ENCODE data around the gene AP3S1. TPM values are rescaled to one million over a fixed set of nuclear protein-coding genes. Genes with fewer than 3 reads are reported as not detected.
A peak's percentile ranks its signal among the peaks of the same experiment; 100 is the strongest.

The AP3S1 gene
- total and polyA plus RNA-seq, 2 of the 13 experiments (the other 11 are each of a cell fraction or from before 2014, with no cell fraction given), result 50.5 to 85.9 TPM

DNA sequence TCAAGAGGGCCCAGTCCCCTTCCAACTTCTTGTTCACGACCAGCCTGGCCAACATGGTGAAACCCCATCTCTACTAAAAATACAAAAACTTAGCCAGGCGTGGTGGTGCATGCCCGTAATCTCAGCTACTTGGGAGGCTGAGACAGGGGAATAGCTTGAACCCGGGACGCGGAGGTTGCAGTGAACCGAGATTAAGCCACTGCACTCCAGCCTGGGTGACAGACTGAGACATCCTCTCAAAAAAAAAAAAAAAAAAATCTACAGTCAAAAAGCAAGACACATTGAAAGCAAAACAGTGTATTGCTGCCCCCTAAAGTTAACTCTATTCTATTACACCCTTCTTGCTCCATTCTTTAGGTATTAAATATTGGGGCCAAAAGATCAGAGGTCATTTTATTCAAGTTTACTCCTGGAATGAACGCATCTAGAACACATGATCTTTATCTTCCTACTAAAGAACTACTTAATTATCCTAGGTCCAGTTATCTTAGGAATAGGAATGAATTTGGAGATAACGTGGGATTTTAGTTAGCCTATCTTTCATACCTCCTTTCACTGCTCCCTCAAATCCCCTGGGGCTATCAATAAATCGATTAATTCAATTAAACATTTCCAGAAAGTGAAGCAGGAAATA is 2.7 kb upstream of the AP3S1 start:
- H3K4me1 ChIP-seq (ENCODE audit: insufficient read depth, low read length), result peaks cover 32% of the 10 kb centered on the region
- H3K4me2 ChIP-seq (ENCODE audit: low read depth, low read length), result peak overlapping the region; percentile 97
- no peaks in the 10 kb centered on the region; a peak in 1 of 5 replicates for H3K27me3 ChIP-seq (ENCODE audit: control insufficient read depth in 1 of 2, insufficient read depth in 2 of 2, low read length in 2 of 2)
- H3K79me2 ChIP-seq (ENCODE audit: insufficient read depth, low read length), result peaks cover 58% of the 10 kb centered on the region
- WGBS (ENCODE audit: low lambda C conversion rate), result 41% methylated on average over 10 of the region's 10 CpGs
- CTCF ChIA-PET (ENCODE audit: low intra/inter-chr PET ratio, low total read pairs), result interaction anchor here (2.9 kb wide), 1 partner anchor 204 kb away, joined by 15 read pairs; no protein-coding TSS in a partner anchor
- peaks cover 13% of the 10 kb centered on the region for H4K20me1 ChIP-seq (ENCODE audit: insufficient read depth, low read length)
- BruUV-seq (replicated peaks), result no TSS peak
- DNase-seq (ENCODE audit: low spot score), result peak; percentile 61
- no peak for FAIRE-seq
- in situ Hi-C loops (cut with HindIII; ENCODE audit: extremely low pct_ligation_motif_present, low pct_unique_long_range_greater_than_20kb), result loop anchor here (10.0 to 25.0 kb wide), 2 partner anchors 223 to 294 kb away; partner anchors contain the start of gene FEM1C
- H2AFZ ChIP-seq (ENCODE audit: low read length), result no peak overlapping the region
- H3K9ac ChIP-seq (ENCODE audit: insufficient read depth, low read depth, low read length), result peak overlapping the region; percentile 37; the same call in 1 of the 2 replicates
- no peak for ATAC-seq
- POLR2A ChIA-PET, result no interaction called here
- H3K9me3 ChIP-seq (ENCODE audit: low read length), result no peaks in the 10 kb centered on the region
- H3K27ac ChIP-seq (ENCODE audit: extremely low read length, insufficient read depth, low read length), result no peak overlapping the region
- peak overlapping the region; percentile 9 to 98 (median 41); a peak in 3 of 6 replicates for H3K4me3 ChIP-seq (replicated peaks in 1 of 3; ENCODE audit: insufficient read depth in 1 of 3, low read depth in 2 of 3, low read length in 3 of 3)
- intact Hi-C loops (cut with micrococcal nuclease; ENCODE audit: unreplicated experiment), result loop anchor here (1.0 to 10.0 kb wide), 3 partner anchors 205 to 544 kb away; partner anchors contain the start of gene CCDC112
- H3K36me3 ChIP-seq (replicated peaks in 1 of 2; ENCODE audit: control insufficient read depth in 1 of 2, insufficient read depth in 2 of 2, low read length in 2 of 2), result peaks cover 2 to 31% of the 10 kb centered on the region in 2 experiments; a peak in 4 of 5 replicates
- TF ChIP-seq KAT8 (CRISPR knock-in tag; IDR thresholded peaks at IDR 0.05), result no peak
- no peak for TF ChIP-seq ZNF383 (CRISPR knock-in tag; IDR thresholded peaks at IDR 0.05; ENCODE audit: borderline replicate concordance)
- TF ChIP-seq ZNF720 (CRISPR knock-in tag; IDR thresholded peaks at IDR 0.05), result no peak
- no peak for TF ChIP-seq SMAD9 (CRISPR knock-in tag; IDR thresholded peaks at IDR 0.05)
- TF ChIP-seq, protein P1, sequence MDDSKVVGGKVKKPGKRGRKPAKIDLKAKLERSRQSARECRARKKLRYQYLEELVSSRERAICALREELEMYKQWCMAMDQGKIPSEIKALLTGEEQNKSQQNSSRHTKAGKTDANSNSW (CRISPR knock-in tag; IDR thresholded peaks at IDR 0.05; ENCODE audit: borderline replicate concordance), result no peak
- peak; percentile 46; the same call in 1 of the 2 replicates for TF ChIP-seq KAT2B (IDR thresholded peaks at IDR 0.05; ENCODE audit: borderline replicate concordance, low read depth, low read length)
- no peak for TF ChIP-seq KDM3A (CRISPR knock-in tag; IDR thresholded peaks at IDR 0.05; ENCODE audit: low read depth)
- TF ChIP-seq, protein P2, sequence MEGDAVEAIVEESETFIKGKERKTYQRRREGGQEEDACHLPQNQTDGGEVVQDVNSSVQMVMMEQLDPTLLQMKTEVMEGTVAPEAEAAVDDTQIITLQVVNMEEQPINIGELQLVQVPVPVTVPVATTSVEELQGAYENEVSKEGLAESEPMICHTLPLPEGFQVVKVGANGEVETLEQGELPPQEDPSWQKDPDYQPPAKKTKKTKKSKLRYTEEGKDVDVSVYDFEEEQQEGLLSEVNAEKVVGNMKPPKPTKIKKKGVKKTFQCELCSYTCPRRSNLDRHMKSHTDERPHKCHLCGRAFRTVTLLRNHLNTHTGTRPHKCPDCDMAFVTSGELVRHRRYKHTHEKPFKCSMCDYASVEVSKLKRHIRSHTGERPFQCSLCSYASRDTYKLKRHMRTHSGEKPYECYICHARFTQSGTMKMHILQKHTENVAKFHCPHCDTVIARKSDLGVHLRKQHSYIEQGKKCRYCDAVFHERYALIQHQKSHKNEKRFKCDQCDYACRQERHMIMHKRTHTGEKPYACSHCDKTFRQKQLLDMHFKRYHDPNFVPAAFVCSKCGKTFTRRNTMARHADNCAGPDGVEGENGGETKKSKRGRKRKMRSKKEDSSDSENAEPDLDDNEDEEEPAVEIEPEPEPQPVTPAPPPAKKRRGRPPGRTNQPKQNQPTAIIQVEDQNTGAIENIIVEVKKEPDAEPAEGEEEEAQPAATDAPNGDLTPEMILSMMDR (CRISPR knock-in tag; IDR thresholded peaks at IDR 0.05), result peak; percentile 68
- TF ChIP-seq, protein P3, sequence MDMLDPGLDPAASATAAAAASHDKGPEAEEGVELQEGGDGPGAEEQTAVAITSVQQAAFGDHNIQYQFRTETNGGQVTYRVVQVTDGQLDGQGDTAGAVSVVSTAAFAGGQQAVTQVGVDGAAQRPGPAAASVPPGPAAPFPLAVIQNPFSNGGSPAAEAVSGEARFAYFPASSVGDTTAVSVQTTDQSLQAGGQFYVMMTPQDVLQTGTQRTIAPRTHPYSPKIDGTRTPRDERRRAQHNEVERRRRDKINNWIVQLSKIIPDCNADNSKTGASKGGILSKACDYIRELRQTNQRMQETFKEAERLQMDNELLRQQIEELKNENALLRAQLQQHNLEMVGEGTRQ (IDR thresholded peaks at IDR 0.05; ENCODE audit: low read depth, low read length), result no peak
- TF ChIP-seq, protein P3 (CRISPR knock-in tag; IDR thresholded peaks at IDR 0.05; ENCODE audit: borderline replicate concordance), result no peak
- TF ChIP-seq, protein P4, sequence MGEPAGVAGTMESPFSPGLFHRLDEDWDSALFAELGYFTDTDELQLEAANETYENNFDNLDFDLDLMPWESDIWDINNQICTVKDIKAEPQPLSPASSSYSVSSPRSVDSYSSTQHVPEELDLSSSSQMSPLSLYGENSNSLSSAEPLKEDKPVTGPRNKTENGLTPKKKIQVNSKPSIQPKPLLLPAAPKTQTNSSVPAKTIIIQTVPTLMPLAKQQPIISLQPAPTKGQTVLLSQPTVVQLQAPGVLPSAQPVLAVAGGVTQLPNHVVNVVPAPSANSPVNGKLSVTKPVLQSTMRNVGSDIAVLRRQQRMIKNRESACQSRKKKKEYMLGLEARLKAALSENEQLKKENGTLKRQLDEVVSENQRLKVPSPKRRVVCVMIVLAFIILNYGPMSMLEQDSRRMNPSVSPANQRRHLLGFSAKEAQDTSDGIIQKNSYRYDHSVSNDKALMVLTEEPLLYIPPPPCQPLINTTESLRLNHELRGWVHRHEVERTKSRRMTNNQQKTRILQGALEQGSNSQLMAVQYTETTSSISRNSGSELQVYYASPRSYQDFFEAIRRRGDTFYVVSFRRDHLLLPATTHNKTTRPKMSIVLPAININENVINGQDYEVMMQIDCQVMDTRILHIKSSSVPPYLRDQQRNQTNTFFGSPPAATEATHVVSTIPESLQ (CRISPR knock-in tag; conservative IDR thresholded peaks at IDR 0.05), result no peak
- TF ChIP-seq, protein P5, sequence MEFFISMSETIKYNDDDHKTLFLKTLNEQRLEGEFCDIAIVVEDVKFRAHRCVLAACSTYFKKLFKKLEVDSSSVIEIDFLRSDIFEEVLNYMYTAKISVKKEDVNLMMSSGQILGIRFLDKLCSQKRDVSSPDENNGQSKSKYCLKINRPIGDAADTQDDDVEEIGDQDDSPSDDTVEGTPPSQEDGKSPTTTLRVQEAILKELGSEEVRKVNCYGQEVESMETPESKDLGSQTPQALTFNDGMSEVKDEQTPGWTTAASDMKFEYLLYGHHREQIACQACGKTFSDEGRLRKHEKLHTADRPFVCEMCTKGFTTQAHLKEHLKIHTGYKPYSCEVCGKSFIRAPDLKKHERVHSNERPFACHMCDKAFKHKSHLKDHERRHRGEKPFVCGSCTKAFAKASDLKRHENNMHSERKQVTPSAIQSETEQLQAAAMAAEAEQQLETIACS (CRISPR knock-in tag; IDR thresholded peaks at IDR 0.05), result no peak
- no peak for TF ChIP-seq THAP11 (CRISPR knock-in tag; IDR thresholded peaks at IDR 0.05)
- no peak for TF ChIP-seq HOXA9 (CRISPR knock-in tag; IDR thresholded peaks at IDR 0.05; ENCODE audit: borderline replicate concordance)
- no peak for TF ChIP-seq ZNF781 (CRISPR knock-in tag; IDR thresholded peaks at IDR 0.05; ENCODE audit: borderline replicate concordance, not compliant biosample characterization)

All from HepG2 (cell line).